AG09309 (cell line): Measurements from ENCODE around the gene GRK6.
A peak's percentile ranks its signal among the peaks of the same experiment; 100 is the strongest.

Experiments
- DNase-seq: peaks from one replicate; pipeline ENCODE4 v3.0.0-alpha.2; 2010; ENCODE audit warnings: low read depth
- H3K4me3 ChIP-seq: 2 replicates; pipeline ENCODE4 v1.5.1; 2011; ENCODE audit warnings: mild to moderate bottlenecking, low read depth, low read length, moderate library complexity; ENCODE audit not compliant: control insufficient read depth
- TF ChIP-seq, protein P1 (sequence below): IDR thresholded peaks from 2 replicates; pipeline ENCODE4 v1.5.1; 2011; ENCODE audit warnings: mild to moderate bottlenecking, low read depth, low read length, inconsistent platforms; ENCODE audit not compliant: insufficient read depth, control insufficient read depth; ENCODE audit errors: missing control alignments

The GRK6 gene

DNA sequence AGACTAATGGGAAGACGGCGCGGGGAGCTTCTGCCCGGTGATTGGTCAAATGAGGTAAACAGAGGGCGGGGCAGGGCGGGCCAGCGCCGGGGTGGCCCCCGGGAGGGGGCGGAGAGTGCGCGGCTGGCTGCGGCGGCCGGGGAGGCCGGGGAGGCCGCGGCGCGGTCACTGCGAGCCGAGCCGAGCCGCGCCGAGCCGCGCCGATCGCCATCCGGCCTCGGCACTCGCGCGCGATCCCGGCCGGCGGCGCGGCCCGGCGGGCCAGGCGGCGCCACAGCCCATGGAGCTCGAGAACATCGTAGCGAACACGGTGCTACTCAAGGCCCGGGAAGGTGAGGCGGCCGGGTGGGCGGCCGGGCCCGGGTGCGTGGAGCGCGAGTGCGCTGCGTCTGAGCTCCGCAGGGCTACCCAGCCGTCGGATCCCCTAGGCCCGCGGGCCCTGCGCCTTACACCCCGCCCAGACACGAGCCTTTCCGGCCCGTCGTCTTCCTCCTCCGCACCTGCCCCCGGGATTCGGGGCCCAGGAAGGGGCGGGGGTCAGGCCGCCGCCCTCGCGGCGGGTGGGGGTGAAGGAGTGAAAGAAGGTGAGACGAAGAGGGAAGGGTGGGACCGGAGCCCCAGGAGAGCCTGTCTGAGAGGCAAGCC, at the start of gene GRK6:
Gene GRK6 (plus strand): TSS at position 111 of the 645 bp plus-strand sequence. CDS start 170 bp downstream, at position 281.
- H3K4me3 ChIP-seq, result peak within 1 kb of the TSS; percentile 86
- TF ChIP-seq, protein P1, sequence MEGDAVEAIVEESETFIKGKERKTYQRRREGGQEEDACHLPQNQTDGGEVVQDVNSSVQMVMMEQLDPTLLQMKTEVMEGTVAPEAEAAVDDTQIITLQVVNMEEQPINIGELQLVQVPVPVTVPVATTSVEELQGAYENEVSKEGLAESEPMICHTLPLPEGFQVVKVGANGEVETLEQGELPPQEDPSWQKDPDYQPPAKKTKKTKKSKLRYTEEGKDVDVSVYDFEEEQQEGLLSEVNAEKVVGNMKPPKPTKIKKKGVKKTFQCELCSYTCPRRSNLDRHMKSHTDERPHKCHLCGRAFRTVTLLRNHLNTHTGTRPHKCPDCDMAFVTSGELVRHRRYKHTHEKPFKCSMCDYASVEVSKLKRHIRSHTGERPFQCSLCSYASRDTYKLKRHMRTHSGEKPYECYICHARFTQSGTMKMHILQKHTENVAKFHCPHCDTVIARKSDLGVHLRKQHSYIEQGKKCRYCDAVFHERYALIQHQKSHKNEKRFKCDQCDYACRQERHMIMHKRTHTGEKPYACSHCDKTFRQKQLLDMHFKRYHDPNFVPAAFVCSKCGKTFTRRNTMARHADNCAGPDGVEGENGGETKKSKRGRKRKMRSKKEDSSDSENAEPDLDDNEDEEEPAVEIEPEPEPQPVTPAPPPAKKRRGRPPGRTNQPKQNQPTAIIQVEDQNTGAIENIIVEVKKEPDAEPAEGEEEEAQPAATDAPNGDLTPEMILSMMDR, result no peak
- DNase-seq, result no peak

DNA sequence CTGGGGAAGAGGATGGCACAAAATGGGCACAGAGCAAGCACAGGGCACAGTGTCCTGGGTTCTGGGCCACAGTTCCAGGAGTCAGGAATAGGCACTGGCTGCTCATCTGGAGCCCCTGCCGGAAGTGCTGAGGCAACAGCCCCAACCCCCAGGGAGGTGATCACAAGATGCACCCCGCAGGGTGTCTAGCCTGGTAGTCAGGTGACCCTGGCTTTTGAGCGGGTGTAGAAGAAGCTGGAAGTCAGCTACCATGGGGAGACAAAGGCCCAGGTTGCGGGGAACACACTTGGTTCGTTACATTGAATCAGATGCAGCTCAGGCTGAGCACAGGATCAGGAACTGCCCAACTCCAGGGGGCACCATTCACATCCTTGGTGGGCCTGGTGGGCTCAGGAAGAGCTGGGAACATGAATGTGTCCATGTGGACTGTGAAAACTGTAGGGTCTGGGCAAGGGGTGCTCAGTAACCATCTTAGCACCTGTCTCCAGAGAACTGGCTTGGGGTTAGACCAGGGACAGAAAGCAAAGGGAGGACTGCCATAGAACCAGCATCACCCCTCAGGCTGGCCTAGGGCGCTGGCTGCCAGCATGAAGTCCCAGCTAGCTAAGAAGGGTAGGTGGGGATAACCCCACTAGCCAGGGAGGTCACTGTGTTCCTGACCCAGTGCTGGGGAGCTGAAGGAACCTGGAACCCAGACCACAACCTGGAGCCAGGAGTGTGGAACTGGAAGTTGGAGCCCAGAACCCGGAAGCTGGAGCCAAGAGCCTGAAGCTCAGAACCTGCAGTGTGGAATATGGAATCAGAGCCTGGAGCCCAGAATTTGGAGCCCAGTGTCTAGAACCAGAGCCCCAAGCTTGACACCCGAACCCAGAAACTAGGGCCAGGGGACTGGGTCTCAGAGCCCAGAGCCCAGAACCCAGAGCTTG, 48.4 kb upstream of the GRK6 start:
- H3K4me3 ChIP-seq, result no peak overlapping the region
- TF ChIP-seq, protein P1, result no peak
- DNase-seq, result no peak

DNA sequence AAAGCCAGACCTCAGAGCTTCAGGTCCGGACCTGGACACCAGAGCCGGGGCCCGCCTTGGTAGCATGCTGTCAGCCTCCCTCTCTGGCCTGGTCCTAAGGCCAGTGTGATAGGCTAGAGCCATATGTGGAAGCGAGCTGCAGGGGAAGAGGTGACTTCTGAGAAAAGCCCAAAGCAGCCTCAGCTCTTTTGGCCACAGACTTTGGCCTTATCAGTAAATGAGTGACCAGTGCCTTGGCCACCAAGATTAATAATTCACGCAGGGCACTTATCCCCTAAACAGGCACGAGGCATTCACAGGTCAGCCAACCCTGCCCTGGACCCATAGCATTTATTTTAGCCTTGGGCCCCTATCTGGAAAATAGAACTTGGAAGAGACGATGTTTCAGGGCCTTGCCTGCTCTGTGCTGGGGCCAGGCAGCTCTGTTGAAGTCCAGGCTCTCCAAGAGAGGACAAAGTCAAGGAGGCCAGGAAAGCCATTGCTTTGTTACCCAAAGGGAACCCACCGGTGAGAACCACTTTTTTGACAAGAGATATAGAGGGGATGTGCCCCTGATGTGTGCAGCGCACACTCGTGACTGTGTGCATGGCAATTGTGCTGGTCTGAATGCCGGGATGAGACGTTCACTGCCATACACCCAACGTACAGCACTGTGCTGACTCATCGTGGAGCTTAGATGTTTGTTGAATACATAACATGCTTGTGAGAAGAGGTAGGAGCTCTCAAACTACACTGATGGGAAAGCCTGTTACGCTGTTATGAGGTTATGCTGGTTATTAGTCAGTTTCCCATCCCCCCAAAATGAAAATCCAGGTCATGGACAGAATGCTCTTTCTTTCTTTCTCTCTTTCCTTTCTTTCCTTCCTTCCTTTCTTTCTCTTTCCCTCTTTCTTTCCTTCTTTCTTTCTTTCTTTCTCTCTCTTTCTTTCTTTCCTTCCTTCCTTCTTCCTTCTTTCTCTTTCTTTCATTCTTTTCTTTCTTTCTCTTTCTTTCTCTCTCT, 47.3 kb upstream of the GRK6 start:
- TF ChIP-seq, protein P1, result no peak
- no peak for DNase-seq
- no peak overlapping the region for H3K4me3 ChIP-seq

DNA sequence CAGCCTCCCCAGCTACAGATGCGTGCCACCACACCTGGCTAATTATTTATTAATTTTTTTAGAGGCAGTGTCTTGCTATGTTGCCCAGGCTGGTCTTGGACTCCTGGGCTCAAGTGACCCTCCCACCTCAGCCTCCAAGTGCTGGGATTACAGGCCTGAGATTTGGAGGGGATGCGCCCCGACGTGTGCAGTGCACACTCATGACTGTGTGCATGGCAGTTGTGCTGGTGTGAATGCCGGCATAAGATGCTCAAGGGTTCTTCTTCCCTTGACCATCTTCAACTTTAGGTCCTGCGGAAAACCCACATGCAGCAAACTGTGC, 45.7 kb upstream of the GRK6 start:
- TF ChIP-seq, protein P1, result no peak
- no peak overlapping the region for H3K4me3 ChIP-seq
- DNase-seq, result no peak

DNA sequence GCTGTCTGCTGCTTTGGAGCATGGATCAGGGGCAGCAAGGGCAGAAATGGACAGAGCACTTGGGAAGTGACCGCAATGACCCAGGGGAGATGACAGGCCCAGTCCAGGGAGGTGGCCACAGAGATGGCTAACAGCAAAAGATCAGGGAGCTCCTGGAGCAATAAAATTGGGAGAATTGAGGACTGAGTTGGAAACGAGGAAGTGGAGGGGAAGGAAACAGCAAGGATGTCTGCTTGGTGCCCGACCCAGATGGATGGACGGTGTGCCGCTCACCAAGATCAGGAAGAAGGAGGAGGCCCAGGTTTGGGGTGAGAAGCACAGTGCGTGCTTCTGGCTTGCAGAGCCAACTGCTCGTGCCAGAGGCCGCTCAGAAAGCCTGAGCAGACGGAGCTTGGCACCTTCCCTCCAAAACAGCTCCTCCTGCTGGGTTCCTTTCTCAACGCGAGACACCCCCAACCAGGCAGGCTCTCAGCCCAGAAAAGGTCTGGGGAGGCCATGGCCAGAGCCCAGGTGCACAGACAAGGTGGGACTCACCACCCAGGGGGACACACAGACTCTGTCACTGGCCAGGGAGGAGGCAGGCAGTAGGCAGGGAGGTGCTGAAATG, 44.0 kb upstream of the GRK6 start:
- TF ChIP-seq, protein P1, result peak; percentile 18
- no peak overlapping the region for H3K4me3 ChIP-seq
- no peak for DNase-seq

DNA sequence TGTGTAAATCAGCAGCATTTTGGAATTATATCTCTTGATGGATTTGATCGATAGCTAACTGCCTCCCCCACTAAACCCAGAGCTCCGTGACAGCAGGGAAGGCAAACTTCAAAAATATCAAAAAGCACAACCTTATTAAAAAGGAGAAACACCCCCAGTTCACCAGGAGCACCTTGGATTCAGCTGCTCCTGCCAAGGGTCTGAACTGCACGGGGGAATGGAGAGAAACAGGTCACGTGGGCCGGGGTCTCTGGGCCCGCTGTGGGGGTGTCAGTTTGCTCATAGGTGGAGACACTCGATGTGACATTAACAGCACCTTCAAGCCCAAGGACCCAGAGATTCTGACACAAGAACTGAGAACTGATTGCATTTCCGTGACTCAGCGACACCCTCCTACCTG, 43.3 kb upstream of the GRK6 start:
- no peak for DNase-seq
- TF ChIP-seq, protein P1, result no peak
- H3K4me3 ChIP-seq, result no peak overlapping the region
